K562 (cell line): ENCODE measurements around the gene HIVEP1. TPM values are rescaled to one million over a fixed set of nuclear protein-coding genes. Genes with fewer than 3 reads are reported as not detected.
A peak's percentile ranks its signal among the peaks of the same experiment; 100 is the strongest.

Source experiments
- ATAC-seq: fragments of 200-7000 bp; cut with Tn5 transposase; 3 replicates; pipeline ENCODE4 v1.9.1; 2020; ENCODE audit warnings: moderate library complexity
- BruUV-seq: library from RNA; stranded (reverse); fragments of 400-500 nt; replicated peaks from 2 replicates; lab custom pipeline; 2021; lab: Mats Ljungman, UMichigan
- CTCF ChIA-PET: fragments of 300-600 bp; formaldehyde crosslinking; extraction: SDS; loops from one replicate; lab custom pipeline; 2021; ENCODE audit warnings: low intra/inter-chr PET ratio; lab: Yijun Ruan, JAX
- POLR2A ChIA-PET: fragments of 300-600, 350-650 bp; sonication (Branson Sonifier 250); formaldehyde crosslinking; extraction: SDS; loops from one replicate; lab custom pipeline; 2021; ENCODE audit warnings: antibody characterized with exemption, inconsistent platforms; lab: Yijun Ruan, JAX
- DNase-seq, 4 experiments: peaks; one replicate each; pipeline versions ENCODE4 v3.0.0 to v3.0.0-alpha.2; 2011 to 2018; ENCODE audit warnings: low spot score in 3 of 4, mixed read lengths in 3 of 4; ENCODE audit errors: extremely low read depth in 1 of 4
- FAIRE-seq: peaks from 2 replicates; lab custom pipeline; 2011; peaks lifted over from hg19 to GRCh38; lab: Jason Lieb, UNC
- H2AFZ ChIP-seq: 2 replicates; pipeline ENCODE4 v1.6.0; 2011; ENCODE audit warnings: low read depth, low read length, control low read depth, inconsistent platforms
- H3K27ac ChIP-seq: fragments of 200-600 bp; 3 replicates; pipeline ENCODE4 v1.8.0; 2011; ENCODE audit warnings: low read depth, mild to moderate bottlenecking, control low read depth, inconsistent platforms, low read length, moderate library complexity, mixed read lengths; ENCODE audit errors: extremely low read depth
- H3K27me3 ChIP-seq, 2 experiments: fragments of 300-600 bp in 1 of 2; 2 replicates in 1 of 2; 3 replicates in 1 of 2; pipeline versions ENCODE4 v1.6.0 to v1.8.0; 2011; ENCODE audit warnings: inconsistent platforms in 2 of 2, low read length in 2 of 2, mild to moderate bottlenecking in 1 of 2, mixed read lengths in 1 of 2, moderate library complexity in 1 of 2; ENCODE audit not compliant: control insufficient read depth in 2 of 2, insufficient read depth in 2 of 2
- H3K36me3 ChIP-seq: fragments of 300-600 bp; 3 replicates; pipeline ENCODE4 v1.8.0; 2011; ENCODE audit warnings: mild to moderate bottlenecking, low read length, inconsistent platforms; ENCODE audit not compliant: control insufficient read depth, insufficient read depth
- H3K4me1 ChIP-seq, 2 experiments: fragments of 200-600 bp in 1 of 2; replicated peaks in 1 of 2; 2 replicates in 1 of 2; 3 replicates in 1 of 2; pipeline versions ENCODE4 v1.5.1 to v1.8.0; 2011; ENCODE audit warnings: inconsistent platforms in 2 of 2, low read length in 2 of 2, mild to moderate bottlenecking in 1 of 2, mixed read lengths in 1 of 2, moderate library complexity in 1 of 2; ENCODE audit not compliant: control insufficient read depth in 2 of 2, insufficient read depth in 2 of 2
- H3K4me2 ChIP-seq: 2 replicates; pipeline ENCODE4 v1.6.1; 2011; ENCODE audit warnings: low read length, control low read depth, inconsistent platforms, mixed read lengths; ENCODE audit not compliant: insufficient read depth
- H3K4me3 ChIP-seq: fragments of 200-600 bp; sonication (generic), shearing (Covaris generic); 2 replicates; pipeline ENCODE4 v1.5.1; 2016; ENCODE audit warnings: control low read depth, inconsistent platforms
- H3K79me2 ChIP-seq: fragments of 200-600 bp; 3 replicates; pipeline ENCODE4 v1.8.0; 2011; ENCODE audit warnings: low read length, inconsistent platforms; ENCODE audit not compliant: control insufficient read depth, insufficient read depth
- H3K9ac ChIP-seq, 2 experiments: 2 replicates each; pipeline versions ENCODE4 v1.6.0 to v1.6.1; 2011; ENCODE audit warnings: low read depth in 2 of 2, low read length in 2 of 2, control low read depth in 1 of 2, inconsistent platforms in 1 of 2, mild to moderate bottlenecking in 1 of 2, mixed read lengths in 1 of 2; ENCODE audit not compliant: insufficient read depth in 1 of 2
- H3K9me1 ChIP-seq: one replicate; pipeline ENCODE4 v1.6.0; 2011; ENCODE audit warnings: inconsistent platforms, mild to moderate bottlenecking, low read length, moderate library complexity; ENCODE audit not compliant: control insufficient read depth, insufficient read depth
- H3K9me3 ChIP-seq: replicated peaks from 2 replicates; pipeline ENCODE4 v1.5.1; 2011; ENCODE audit warnings: low read depth, low read length, inconsistent platforms; ENCODE audit not compliant: control insufficient read depth, insufficient read depth
- H4K20me1 ChIP-seq: replicated peaks from 2 replicates; pipeline ENCODE4 v1.6.1; 2011; ENCODE audit warnings: low read length, inconsistent platforms, mixed read lengths; ENCODE audit not compliant: control insufficient read depth, insufficient read depth
- ARHGAP35 ChIP-seq: fragments of 450-650 bp; IDR thresholded peaks from 2 replicates; pipeline ENCODE4 v1.6.1; 2018; ENCODE audit not compliant: partially characterized antibody
- CBX2 ChIP-seq: fragments of 200-600 bp; sonication (generic); IDR thresholded peaks from one replicate; pipeline ENCODE4 v1.6.1; 2012; ENCODE audit warnings: mild to moderate bottlenecking, low read length, inconsistent platforms; ENCODE audit not compliant: insufficient read depth, poor library complexity, severe bottlenecking
- CREB5 ChIP-seq: fragments of 250-450 bp; sonication (Bioruptor Pico); IDR thresholded peaks from 2 replicates; pipeline ENCODE4 v1.5.0; 2020; ENCODE audit warnings: mild to moderate bottlenecking
- DNMT1 ChIP-seq: fragments of 450-650 bp; IDR thresholded peaks from 2 replicates; pipeline ENCODE4 v1.6.1; 2016; ENCODE audit warnings: antibody characterized with exemption, mild to moderate bottlenecking
- HDAC3 ChIP-seq: fragments of 450-650 bp; IDR thresholded peaks from 2 replicates; pipeline ENCODE4 v1.6.1; 2018; ENCODE audit warnings: borderline replicate concordance, mild to moderate bottlenecking, moderate library complexity; ENCODE audit not compliant: partially characterized antibody
- KDM5B ChIP-seq: fragments of 200-600 bp; sonication (generic); IDR thresholded peaks from 2 replicates; pipeline ENCODE4 v1.6.1; 2012; ENCODE audit warnings: low read depth, mild to moderate bottlenecking, moderate library complexity, low read length, control low read depth, inconsistent platforms; ENCODE audit not compliant: insufficient replicate concordance
- POLR2AphosphoS2 ChIP-seq: IDR thresholded peaks from 2 replicates; pipeline ENCODE4 v1.6.1; 2012; ENCODE audit warnings: low read length, improper control_type of control experiment
- RB1 ChIP-seq: fragments of 450-650 bp; IDR thresholded peaks from 2 replicates; pipeline ENCODE4 v1.6.1; 2017; ENCODE audit warnings: low read depth, mild to moderate bottlenecking
- STAT6 ChIP-seq: sonication (generic); formaldehyde crosslinking; IDR thresholded peaks from 2 replicates; pipeline ENCODE4 v1.8.1; 2023; ENCODE audit warnings: mild to moderate bottlenecking, missing genetic modification reagents
- TAF1 ChIP-seq: IDR thresholded peaks from 2 replicates; pipeline ENCODE4 v1.6.1; 2011; ENCODE audit warnings: mild to moderate bottlenecking, low read length, moderate library complexity; ENCODE audit not compliant: insufficient read depth, control insufficient read depth, severe bottlenecking; ENCODE audit errors: extremely low read depth
- ZBTB12 ChIP-seq: fragments of 250-450 bp; sonication (Bioruptor Pico); IDR thresholded peaks from 2 replicates; pipeline ENCODE4 v1.4.0; 2020
- ZSCAN32 ChIP-seq: fragments of 450-650 bp; formaldehyde crosslinking; IDR thresholded peaks from 2 replicates; pipeline ENCODE4 v1.4.0; 2020; ENCODE audit warnings: mild to moderate bottlenecking, moderate library complexity
- WGBS: fragments of 100-300 bp; shearing (Covaris generic); methylation state at CpG from one replicate; pipeline ENCODE4 v1.1.6; 2016; ENCODE audit warnings: low coverage, mixed read lengths; ENCODE audit not compliant: insufficient coverage; ENCODE audit errors: missing lambda C conversion rate; 5-methylcytosine and 5-hydroxymethylcytosine counted together
- in situ Hi-C: fragments of 300-500 bp; cut with MboI; formaldehyde crosslinking; loops from 4 replicates; pipeline ENCODE4 v1.15.0; 2018; ENCODE audit warnings: inconsistent platforms, mixed read lengths
- intact Hi-C: fragments of 100-400 bp; cut with micrococcal nuclease; formaldehyde crosslinking; loops from 2 replicates; pipeline ENCODE4 v1.14.2; 2022
- polyA plus RNA-seq, 8 experiments: library from polyadenylated mRNA; depleted of rRNA in 4 of 8; stranded (reverse) in 5 of 8; unstranded in 3 of 8; fragments of >200 nt; fragmentation: Nextera tagmentation in 2 of 8; fragmentation: Illumina TruSeq in 1 of 8; extraction: Ambion mirVana in 2 of 8; extraction: Trizol in 1 of 8; gene quantifications; 2 replicates each; pipeline versions ENCODE4 v1.2.1 to v1.2.3, GENCODE V29; 2011 to 2014; ENCODE audit warnings: inconsistent platforms in 1 of 8, missing spikeins in 1 of 8
- total RNA-seq, 7 experiments: library from RNA; depleted of rRNA in 6 of 7; stranded (reverse); fragments of >200 nt in 6 of 7; fragmentation: Illumina TruSeq in 2 of 7; extraction: Trizol in 2 of 7; gene quantifications; 2 replicates each; pipeline versions ENCODE4 v1.2.1 to v1.2.3, GENCODE V29; 2011 to 2021; ENCODE audit warnings: low replicate concordance in 1 of 7
- TF ChIP-seq, protein P1 (sequence below): fragments of 200-400 bp; formaldehyde crosslinking; IDR thresholded peaks from 2 replicates; pipeline ENCODE4 v1.6.1; 2017; ENCODE audit warnings: mild to moderate bottlenecking, low read depth, low read length, moderate library complexity
- TF ChIP-seq, protein P2 (sequence below): sonication (generic); formaldehyde crosslinking; IDR thresholded peaks from 2 replicates; pipeline ENCODE4 v1.8.1; 2022; ENCODE audit warnings: missing genetic modification reagents

Gene HIVEP1
- total and polyA plus RNA-seq, 9 of the 15 experiments (the other 6 are each of a cell fraction or from before 2014, with no cell fraction given), result 6.0 to 33.3 (median 21.7) TPM

DNA sequence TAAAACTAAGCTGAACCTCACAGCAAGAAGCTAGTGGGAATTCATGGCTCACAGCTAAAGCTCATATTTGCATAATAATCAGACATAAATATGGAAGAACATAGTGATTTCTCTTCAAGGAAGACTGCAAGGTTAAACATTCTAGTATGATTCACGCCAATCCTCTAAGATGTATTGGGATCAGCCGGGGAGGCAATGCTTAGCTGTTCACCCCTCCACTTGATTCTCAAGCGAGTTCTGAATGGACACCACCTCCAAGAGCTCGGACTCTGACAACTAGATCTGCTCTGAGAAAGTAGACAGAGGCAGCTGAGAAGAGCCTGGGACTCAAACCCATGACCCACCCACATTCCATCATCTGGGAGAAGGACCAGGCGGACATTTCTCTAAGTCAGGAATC lies 159.6 kb downstream of the HIVEP1 start:
- BruUV-seq, result no TSS peak
- DNase-seq, result no peak
- ChIA-PET CTCF (no interaction called here), POLR2A (interaction anchor here (0.9 to 1.7 kb wide), 3 partner anchors 9 to 16 kb away, joined by 3 to 6 read pairs (median 5); no protein-coding TSS in a partner anchor)
- in situ Hi-C loops, result no loop called here
- Histone ChIP-seq H3K4me2 (no peak overlapping the region), H3K4me1 (no peaks in the 10 kb centered on the region), H3K27me3 (peaks cover 14 to 17% of the 10 kb centered on the region in 2 experiments; a peak in 4 of 5 replicates), H3K9ac (no peak overlapping the region), H3K79me2 (no peaks in the 10 kb centered on the region), H3K27ac (no peak overlapping the region), H2AFZ (no peak overlapping the region), H3K4me3 (no peak overlapping the region), H3K9me1 (no peaks in the 10 kb centered on the region), H3K36me3 (no peaks in the 10 kb centered on the region), H4K20me1 (no peaks in the 10 kb centered on the region), H3K9me3 (no peaks in the 10 kb centered on the region)
- intact Hi-C loops, result no loop called here
- peak; percentile 61 for ATAC-seq
- 22% methylated on average over 5 of the region's 5 CpGs for WGBS
- FAIRE-seq, result peak; percentile 26
- TF ChIP-seq POLR2AphosphoS2 (no peak), ZSCAN32 (CRISPR knock-in tag) (no peak), CREB5 (no peak), STAT6 (CRISPR knock-in tag) (no peak), HDAC3 (no peak), CBX2 (no peak), DNMT1 (no peak), TAF1 (no peak), KDM5B (no peak), ARHGAP35 (no peak), ZBTB12 (CRISPR knock-in tag) (no peak), RB1 (no peak)
- TF ChIP-seq, protein P1, sequence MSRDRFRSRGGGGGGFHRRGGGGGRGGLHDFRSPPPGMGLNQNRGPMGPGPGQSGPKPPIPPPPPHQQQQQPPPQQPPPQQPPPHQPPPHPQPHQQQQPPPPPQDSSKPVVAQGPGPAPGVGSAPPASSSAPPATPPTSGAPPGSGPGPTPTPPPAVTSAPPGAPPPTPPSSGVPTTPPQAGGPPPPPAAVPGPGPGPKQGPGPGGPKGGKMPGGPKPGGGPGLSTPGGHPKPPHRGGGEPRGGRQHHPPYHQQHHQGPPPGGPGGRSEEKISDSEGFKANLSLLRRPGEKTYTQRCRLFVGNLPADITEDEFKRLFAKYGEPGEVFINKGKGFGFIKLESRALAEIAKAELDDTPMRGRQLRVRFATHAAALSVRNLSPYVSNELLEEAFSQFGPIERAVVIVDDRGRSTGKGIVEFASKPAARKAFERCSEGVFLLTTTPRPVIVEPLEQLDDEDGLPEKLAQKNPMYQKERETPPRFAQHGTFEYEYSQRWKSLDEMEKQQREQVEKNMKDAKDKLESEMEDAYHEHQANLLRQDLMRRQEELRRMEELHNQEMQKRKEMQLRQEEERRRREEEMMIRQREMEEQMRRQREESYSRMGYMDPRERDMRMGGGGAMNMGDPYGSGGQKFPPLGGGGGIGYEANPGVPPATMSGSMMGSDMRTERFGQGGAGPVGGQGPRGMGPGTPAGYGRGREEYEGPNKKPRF, result no peak
- TF ChIP-seq, protein P2, sequence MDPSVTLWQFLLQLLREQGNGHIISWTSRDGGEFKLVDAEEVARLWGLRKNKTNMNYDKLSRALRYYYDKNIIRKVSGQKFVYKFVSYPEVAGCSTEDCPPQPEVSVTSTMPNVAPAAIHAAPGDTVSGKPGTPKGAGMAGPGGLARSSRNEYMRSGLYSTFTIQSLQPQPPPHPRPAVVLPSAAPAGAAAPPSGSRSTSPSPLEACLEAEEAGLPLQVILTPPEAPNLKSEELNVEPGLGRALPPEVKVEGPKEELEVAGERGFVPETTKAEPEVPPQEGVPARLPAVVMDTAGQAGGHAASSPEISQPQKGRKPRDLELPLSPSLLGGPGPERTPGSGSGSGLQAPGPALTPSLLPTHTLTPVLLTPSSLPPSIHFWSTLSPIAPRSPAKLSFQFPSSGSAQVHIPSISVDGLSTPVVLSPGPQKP (CRISPR knock-in tag), result no peak
